ENCODE results near the gene ZFAND4. TPM values are rescaled to one million over a fixed set of nuclear protein-coding genes. Genes with fewer than 3 reads are reported as not detected.

ZFAND4 gene
- total RNA-seq, 4 donors from 2014 or later = 9.2 to 24.0 (median 16.1) TPM

DNA sequence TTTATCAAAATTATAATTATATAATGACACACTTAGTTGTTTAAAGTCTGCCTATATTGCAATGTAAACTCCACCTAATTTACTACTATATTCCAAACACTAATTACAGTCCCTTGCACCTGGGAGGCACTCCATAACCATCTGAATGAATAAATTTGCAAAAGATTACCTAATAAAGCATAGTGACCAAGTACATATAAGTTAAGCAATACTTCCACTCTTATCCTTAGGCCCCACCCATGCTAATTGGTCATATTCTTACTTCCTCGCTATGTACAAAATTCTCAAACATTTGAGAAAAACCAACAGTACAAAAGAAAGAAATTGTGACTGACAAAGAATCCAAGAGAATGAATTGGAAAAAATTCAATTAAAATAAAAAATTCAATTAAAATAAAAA, 65.3 kb downstream of the ZFAND4 start:
- TF ChIP-seq, protein P1, sequence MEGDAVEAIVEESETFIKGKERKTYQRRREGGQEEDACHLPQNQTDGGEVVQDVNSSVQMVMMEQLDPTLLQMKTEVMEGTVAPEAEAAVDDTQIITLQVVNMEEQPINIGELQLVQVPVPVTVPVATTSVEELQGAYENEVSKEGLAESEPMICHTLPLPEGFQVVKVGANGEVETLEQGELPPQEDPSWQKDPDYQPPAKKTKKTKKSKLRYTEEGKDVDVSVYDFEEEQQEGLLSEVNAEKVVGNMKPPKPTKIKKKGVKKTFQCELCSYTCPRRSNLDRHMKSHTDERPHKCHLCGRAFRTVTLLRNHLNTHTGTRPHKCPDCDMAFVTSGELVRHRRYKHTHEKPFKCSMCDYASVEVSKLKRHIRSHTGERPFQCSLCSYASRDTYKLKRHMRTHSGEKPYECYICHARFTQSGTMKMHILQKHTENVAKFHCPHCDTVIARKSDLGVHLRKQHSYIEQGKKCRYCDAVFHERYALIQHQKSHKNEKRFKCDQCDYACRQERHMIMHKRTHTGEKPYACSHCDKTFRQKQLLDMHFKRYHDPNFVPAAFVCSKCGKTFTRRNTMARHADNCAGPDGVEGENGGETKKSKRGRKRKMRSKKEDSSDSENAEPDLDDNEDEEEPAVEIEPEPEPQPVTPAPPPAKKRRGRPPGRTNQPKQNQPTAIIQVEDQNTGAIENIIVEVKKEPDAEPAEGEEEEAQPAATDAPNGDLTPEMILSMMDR (IDR thresholded peaks at IDR 0.05; ENCODE audit: low read depth) = no peak

DNA sequence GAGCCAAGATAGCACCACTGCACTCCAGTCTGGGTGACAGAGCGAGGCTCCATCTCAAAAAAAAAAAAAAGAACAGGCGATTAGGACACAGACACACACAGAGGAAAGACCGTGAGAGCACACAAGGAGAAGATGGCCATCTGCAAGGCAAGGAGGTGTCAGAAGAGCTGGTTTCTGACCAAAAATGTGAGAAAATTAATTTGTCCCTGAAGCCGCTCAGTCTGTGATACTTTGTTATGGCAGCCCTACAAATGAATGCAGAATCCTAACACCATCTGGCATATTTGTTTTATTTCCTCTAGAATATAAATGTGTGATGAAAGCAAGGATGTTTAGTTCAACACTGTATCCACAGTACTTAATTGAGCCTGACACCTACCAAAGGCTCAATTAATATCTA, 69.7 kb downstream of the ZFAND4 start:
- TF ChIP-seq, protein P1 (IDR thresholded peaks at IDR 0.05; ENCODE audit: low read depth) = no peak

DNA sequence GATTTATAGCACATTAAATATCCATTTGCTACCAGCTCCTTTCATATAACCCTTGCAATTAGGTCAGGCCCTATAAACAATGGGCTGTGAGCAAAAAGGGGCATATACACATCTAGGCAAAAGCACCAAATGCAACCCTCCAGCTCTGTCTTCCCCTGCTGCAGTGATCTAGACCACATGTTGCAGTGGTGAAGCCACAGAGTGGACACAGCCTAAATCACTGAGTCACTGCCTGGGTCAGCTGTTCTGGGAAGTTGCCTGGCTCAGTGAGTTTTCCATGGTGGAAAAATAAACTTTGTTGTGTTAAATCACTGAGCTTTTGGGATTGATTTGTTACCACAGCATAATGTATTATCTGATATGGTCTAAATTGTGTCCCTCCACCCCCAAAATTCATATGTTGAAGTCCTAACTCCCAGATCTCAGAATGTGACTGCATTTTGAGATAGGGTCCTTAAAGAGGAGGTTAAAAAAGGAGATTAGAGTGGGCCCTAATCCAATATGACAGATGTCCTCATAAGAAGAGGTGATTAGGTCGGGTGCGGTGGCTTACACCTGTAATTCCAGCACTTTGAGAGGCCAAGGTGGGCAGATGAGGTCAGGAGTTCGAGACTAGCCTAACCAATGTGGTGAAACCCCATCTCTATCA, 70.4 kb downstream of the ZFAND4 start:
- TF ChIP-seq, protein P1 (IDR thresholded peaks at IDR 0.05; ENCODE audit: low read depth) = no peak

DNA sequence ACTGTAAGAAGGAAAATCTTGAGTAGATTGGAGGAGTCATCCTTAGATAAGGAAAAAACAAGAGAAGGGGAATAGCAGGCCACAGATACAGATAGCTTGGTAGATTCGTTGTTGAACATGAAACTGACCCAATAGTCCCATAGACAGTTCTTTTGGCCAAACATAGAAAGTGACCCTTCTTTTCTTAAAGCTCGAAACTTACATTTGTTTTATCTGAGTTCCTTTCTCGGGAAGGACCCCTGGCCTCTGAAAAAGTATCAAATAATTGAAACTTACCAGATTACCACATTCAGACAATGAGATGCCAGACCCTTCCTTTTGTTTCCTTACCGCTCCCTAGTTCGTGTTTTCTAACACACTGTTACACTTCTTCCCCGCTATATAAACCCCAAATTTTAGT, 72.9 kb downstream of the ZFAND4 start:
- TF ChIP-seq, protein P1 (IDR thresholded peaks at IDR 0.05; ENCODE audit: low read depth) = no peak

DNA sequence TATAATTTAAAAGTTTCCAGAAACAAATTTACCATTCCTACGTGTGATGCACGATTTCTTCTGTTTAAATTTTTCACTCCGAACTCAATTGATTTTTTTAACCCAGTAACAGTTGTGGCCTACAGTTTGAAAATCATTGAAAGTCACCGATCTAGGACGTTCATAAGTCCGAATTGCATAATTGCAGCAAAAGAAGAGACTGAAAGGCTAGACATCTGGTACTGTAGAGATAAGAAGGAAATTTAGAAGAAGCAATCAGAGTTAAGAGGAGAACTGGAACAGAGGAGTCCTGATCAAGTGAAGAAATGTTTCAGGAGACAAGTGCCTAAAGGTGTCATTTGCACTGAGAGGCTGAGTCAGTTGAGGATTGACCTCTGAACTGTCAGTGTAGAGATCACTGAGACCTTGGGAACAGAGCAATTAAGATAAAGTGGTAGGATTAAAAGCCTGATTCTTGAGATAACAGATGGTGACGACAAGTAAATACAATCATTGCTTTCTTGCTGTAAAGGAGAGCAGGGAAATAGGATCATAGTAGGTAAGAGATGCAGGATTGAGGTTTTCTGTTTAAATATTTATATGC, 73.5 kb downstream of the ZFAND4 start:
- TF ChIP-seq, protein P1 (IDR thresholded peaks at IDR 0.05; ENCODE audit: low read depth) = no peak

DNA sequence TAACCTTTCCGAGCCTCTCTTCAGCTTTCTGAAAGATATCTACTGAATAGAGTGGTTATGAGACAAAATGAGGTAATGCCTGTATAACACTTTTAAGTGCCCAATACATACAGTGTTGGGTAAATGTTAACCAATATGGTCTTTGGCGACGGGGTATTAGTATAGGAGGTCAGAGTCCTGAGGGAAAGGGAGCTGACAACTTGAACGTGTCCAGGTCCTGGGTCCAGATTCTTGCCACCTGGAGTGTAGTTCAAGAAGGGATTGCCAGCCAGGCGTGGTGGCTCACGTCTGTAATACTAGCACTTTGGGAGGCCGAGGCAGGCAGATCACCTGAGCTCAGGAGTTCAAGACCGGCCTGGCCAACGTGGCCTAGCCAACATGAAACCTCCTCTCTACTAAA, 76.0 kb downstream of the ZFAND4 start:
- TF ChIP-seq, protein P1 (IDR thresholded peaks at IDR 0.05; ENCODE audit: low read depth) = no peak

DNA sequence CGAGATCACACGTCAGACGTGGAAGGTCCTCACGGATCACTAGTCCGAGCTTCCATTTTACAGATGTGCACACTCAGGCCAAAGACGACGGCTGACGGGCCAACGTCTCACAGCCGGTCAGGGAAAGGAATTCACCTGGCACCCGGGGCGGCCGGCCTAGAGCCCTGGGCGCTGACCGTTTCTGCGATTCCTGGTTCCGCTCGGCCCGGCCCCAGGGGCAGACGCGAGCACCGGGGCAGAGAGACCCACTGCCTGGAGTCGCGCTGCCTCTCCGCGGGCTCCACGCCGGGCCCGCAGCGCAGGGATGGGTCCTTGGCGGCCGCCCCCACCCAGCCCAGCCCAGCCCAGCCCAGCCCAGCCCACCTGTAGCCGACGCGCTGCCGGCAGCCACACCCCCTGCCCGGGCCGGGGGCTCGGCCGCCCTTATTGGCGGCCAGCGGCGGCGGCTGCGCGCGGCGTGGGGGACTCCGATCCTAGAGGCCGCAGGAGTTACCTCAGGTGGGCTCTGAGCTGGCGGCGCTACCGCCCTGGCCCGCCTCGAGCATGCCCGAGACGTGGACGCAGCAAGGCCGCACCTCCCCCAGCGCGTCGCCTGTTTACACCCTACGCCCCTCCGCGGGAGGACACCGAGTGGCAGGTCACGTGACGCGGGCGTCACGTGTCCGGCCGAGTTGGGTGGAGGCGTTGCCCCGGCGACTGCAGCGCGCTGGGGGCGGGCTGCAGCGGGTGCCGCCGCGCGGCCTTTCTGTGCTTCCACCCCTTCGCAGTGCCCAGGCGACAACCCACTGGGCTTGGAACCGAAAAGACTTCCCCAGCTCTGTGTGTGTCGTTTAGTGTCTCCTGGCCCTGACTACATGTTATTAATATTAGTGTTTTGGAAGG, 78.1 kb downstream of the ZFAND4 start:
- TF ChIP-seq, protein P1 (IDR thresholded peaks at IDR 0.05; ENCODE audit: low read depth) = no peak

All from subcutaneous adipose tissue (tissue), 4 donors.